ENCODE data around the gene PPM1L.

DNA sequence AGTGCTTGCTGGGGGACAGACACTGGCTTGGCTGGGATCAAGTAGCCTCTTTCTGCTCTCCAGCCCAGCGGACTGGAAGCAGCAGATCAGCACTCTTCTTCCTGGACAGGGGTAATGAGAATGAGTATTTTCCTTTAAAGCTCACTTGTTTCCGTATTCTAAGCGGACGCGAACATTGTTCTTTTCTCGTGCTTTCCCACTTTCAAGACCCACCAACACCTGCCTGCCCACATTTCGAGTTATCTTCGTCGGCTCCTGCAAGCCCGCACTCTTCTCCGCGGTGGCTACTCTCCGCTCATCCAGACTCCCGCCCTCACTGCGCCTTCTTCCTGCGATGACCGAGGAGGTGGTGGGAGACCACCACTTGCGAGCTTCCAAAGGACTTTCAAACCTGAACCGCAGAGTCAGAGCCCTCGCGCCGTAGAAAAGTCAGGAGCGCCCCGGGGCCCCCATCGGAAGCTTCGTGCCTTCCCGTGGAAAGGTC, 1.6 kb upstream of the PPM1L start:
- TF ChIP-seq ZZZ3 (IDR thresholded peaks at IDR 0.05; ENCODE audit: control insufficient read depth, insufficient read length, low read depth) (no peak), JUND (IDR thresholded peaks at IDR 0.05; ENCODE audit: low read depth, low read length) (no peak), ESRRA (IDR thresholded peaks at IDR 0.05; ENCODE audit: low read length) (no peak), EP300 (IDR thresholded peaks at IDR 0.05; ENCODE audit: borderline replicate concordance in 1 of 2, control insufficient read depth in 1 of 2, low read depth in 2 of 2, low read length in 2 of 2) (no peak), PML (IDR thresholded peaks at IDR 0.05; ENCODE audit: low read length) (no peak), SUZ12 (IDR thresholded peaks at IDR 0.05; ENCODE audit: unreplicated experiment) (no peak), MAX (IDR thresholded peaks at IDR 0.05; ENCODE audit: low read depth, low read length) (no peak), SRF (IDR thresholded peaks at IDR 0.05; ENCODE audit: low read depth in 2 of 2, low read length in 2 of 2) (no peak), TCF12 (IDR thresholded peaks at IDR 0.05; ENCODE audit: low read depth, low read length) (no peak)
- TF ChIP-seq, protein P1, sequence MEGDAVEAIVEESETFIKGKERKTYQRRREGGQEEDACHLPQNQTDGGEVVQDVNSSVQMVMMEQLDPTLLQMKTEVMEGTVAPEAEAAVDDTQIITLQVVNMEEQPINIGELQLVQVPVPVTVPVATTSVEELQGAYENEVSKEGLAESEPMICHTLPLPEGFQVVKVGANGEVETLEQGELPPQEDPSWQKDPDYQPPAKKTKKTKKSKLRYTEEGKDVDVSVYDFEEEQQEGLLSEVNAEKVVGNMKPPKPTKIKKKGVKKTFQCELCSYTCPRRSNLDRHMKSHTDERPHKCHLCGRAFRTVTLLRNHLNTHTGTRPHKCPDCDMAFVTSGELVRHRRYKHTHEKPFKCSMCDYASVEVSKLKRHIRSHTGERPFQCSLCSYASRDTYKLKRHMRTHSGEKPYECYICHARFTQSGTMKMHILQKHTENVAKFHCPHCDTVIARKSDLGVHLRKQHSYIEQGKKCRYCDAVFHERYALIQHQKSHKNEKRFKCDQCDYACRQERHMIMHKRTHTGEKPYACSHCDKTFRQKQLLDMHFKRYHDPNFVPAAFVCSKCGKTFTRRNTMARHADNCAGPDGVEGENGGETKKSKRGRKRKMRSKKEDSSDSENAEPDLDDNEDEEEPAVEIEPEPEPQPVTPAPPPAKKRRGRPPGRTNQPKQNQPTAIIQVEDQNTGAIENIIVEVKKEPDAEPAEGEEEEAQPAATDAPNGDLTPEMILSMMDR (IDR thresholded peaks at IDR 0.05 in 2 of 3, conservative IDR thresholded peaks at IDR 0.05 in 1 of 3; ENCODE audit: control insufficient read depth in 2 of 3, extremely low read depth in 1 of 3, insufficient read depth in 1 of 3, low read depth in 3 of 3, low read length in 3 of 3) = no peak
- TF ChIP-seq, protein P2, sequence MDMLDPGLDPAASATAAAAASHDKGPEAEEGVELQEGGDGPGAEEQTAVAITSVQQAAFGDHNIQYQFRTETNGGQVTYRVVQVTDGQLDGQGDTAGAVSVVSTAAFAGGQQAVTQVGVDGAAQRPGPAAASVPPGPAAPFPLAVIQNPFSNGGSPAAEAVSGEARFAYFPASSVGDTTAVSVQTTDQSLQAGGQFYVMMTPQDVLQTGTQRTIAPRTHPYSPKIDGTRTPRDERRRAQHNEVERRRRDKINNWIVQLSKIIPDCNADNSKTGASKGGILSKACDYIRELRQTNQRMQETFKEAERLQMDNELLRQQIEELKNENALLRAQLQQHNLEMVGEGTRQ (IDR thresholded peaks at IDR 0.05; ENCODE audit: borderline replicate concordance, low read depth, low read length) = no peak
- TF ChIP-seq, protein P3, sequence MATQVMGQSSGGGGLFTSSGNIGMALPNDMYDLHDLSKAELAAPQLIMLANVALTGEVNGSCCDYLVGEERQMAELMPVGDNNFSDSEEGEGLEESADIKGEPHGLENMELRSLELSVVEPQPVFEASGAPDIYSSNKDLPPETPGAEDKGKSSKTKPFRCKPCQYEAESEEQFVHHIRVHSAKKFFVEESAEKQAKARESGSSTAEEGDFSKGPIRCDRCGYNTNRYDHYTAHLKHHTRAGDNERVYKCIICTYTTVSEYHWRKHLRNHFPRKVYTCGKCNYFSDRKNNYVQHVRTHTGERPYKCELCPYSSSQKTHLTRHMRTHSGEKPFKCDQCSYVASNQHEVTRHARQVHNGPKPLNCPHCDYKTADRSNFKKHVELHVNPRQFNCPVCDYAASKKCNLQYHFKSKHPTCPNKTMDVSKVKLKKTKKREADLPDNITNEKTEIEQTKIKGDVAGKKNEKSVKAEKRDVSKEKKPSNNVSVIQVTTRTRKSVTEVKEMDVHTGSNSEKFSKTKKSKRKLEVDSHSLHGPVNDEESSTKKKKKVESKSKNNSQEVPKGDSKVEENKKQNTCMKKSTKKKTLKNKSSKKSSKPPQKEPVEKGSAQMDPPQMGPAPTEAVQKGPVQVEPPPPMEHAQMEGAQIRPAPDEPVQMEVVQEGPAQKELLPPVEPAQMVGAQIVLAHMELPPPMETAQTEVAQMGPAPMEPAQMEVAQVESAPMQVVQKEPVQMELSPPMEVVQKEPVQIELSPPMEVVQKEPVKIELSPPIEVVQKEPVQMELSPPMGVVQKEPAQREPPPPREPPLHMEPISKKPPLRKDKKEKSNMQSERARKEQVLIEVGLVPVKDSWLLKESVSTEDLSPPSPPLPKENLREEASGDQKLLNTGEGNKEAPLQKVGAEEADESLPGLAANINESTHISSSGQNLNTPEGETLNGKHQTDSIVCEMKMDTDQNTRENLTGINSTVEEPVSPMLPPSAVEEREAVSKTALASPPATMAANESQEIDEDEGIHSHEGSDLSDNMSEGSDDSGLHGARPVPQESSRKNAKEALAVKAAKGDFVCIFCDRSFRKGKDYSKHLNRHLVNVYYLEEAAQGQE (IDR thresholded peaks at IDR 0.05; ENCODE audit: low read depth, low read length) = peak; percentile 81

Measured in GM12878 (cell line).